ENCODE data around the gene TENT5C. TPM values are rescaled to one million over a fixed set of nuclear protein-coding genes. Genes with fewer than 3 reads are reported as not detected.

The TENT5C gene
- total RNA-seq, 1 donor from 2014 or later = 59.3 TPM

DNA sequence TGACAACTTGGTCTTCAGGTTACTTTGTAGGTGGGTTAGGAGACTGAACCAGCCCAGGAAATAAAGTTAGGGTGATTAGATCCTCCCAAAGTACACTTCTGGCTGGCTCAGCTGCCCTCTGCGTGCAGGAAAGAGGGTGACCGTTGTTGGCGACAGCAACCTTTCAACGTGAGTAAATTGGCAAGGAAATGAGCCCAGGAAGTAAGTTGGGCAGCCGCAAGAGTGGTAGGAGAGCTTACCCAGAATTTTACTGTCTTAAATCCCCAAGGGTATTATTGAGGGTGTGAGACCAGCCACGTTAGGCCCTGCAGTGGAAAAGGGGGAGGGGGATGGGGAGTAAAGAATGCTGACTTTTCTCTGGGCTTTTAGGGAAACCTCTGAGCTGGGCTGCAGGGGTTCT is 1.6 kb downstream of the TENT5C start:
- CTCF ChIA-PET = interaction anchor here (1.0 to 5.2 kb wide), 6 partner anchors 31 to 147 kb away, joined by 3 to 60 read pairs (median 10); no protein-coding TSS in a partner anchor
- TF ChIP-seq, protein P1, sequence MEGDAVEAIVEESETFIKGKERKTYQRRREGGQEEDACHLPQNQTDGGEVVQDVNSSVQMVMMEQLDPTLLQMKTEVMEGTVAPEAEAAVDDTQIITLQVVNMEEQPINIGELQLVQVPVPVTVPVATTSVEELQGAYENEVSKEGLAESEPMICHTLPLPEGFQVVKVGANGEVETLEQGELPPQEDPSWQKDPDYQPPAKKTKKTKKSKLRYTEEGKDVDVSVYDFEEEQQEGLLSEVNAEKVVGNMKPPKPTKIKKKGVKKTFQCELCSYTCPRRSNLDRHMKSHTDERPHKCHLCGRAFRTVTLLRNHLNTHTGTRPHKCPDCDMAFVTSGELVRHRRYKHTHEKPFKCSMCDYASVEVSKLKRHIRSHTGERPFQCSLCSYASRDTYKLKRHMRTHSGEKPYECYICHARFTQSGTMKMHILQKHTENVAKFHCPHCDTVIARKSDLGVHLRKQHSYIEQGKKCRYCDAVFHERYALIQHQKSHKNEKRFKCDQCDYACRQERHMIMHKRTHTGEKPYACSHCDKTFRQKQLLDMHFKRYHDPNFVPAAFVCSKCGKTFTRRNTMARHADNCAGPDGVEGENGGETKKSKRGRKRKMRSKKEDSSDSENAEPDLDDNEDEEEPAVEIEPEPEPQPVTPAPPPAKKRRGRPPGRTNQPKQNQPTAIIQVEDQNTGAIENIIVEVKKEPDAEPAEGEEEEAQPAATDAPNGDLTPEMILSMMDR (IDR thresholded peaks at IDR 0.05) = no peak
- Mint-ChIP-seq H3K9me3 (no peaks in the 10 kb centered on the region), H3K27ac (peak overlapping the region; percentile 93), H3K36me3 (ENCODE audit: low read depth) (peaks cover 54% of the 10 kb centered on the region), H3K4me1 (peaks cover 63% of the 10 kb centered on the region), H3K4me3 (peak overlapping the region; percentile 99), H3K27me3 (no peaks in the 10 kb centered on the region)
- POLR2A ChIA-PET = interaction anchor here (0.8 to 40.7 kb wide), 6 partner anchors 12 to 78 kb away, joined by 3 to 1269 read pairs (median 24); no protein-coding TSS in a partner anchor
- no peak for ATAC-seq (ENCODE audit: low read depth)
- DNase-seq = peak; percentile 22
- intact Hi-C loops (cut with micrococcal nuclease) = loop anchor here (1.0 to 10.0 kb wide), 6 partner anchors 8 to 1233 kb away; partner anchors contain the start of genes ATP1A1, GDAP2 and WDR3

GRCh38 chr1:117608115-117608615 is 2.3 kb downstream of the TENT5C start:
- H3K36me3 Mint-ChIP-seq (ENCODE audit: low read depth) = peaks cover 60% of the 10 kb centered on the region
- H3K27me3 Mint-ChIP-seq = no peaks in the 10 kb centered on the region
- DNase-seq (peak; percentile 4), ATAC-seq (ENCODE audit: low read depth) (no peak)
- H3K4me1 Mint-ChIP-seq = peaks cover 70% of the 10 kb centered on the region
- peak overlapping the region; percentile 99 for H3K4me3 Mint-ChIP-seq
- H3K9me3 Mint-ChIP-seq = no peaks in the 10 kb centered on the region
- TF ChIP-seq, protein P1 (IDR thresholded peaks at IDR 0.05) = no peak
- intact Hi-C loops (cut with micrococcal nuclease) = loop anchor here (5.0 to 10.0 kb wide), 4 partner anchors 129 to 1233 kb away; partner anchors contain the start of genes ATP1A1, GDAP2 and WDR3
- ChIA-PET CTCF (interaction anchor here (1.3 to 5.2 kb wide), 4 partner anchors 49 to 146 kb away, joined by 3 to 60 read pairs (median 23); no protein-coding TSS in a partner anchor), POLR2A (interaction anchor here (1.0 to 40.7 kb wide), 6 partner anchors 15 to 82 kb away, joined by 3 to 1269 read pairs (median 24); no protein-coding TSS in a partner anchor)
- H3K27ac Mint-ChIP-seq = peak overlapping the region; percentile 51

DNA sequence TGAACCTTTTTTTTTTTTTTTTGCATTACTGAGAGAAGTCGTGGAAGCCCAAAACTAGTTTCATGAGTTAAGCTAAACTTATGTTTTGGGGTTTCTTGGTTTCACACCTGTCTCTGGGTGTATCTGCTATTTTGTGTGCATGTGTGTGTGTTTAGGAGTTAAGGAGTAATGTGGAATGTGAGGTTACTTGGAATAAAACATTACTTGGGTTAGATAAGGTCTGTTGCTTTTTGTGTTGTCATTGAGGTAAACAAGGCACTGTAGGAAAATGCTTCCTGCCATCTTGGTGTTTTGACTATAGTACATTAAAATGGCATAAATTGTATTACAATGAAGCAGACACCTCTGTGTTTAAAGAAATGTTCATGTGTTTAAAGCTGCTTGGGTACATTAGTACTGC is 2.9 kb downstream of the TENT5C start:
- Mint-ChIP-seq H3K27me3 (no peaks in the 10 kb centered on the region), H3K36me3 (ENCODE audit: low read depth) (peaks cover 65% of the 10 kb centered on the region), H3K9me3 (no peaks in the 10 kb centered on the region), H3K27ac (peak overlapping the region; percentile 38), H3K4me3 (peak overlapping the region; percentile 99), H3K4me1 (peaks cover 73% of the 10 kb centered on the region)
- ATAC-seq (ENCODE audit: low read depth) (no peak), DNase-seq (no peak)
- POLR2A ChIA-PET = interaction anchor here (1.0 to 40.7 kb wide), 3 partner anchors 15 to 81 kb away, joined by 3 to 1269 read pairs (median 248); no protein-coding TSS in a partner anchor
- TF ChIP-seq, protein P1 (IDR thresholded peaks at IDR 0.05) = no peak
- CTCF ChIA-PET = interaction anchor here (1.2 to 5.2 kb wide), 4 partner anchors 57 to 145 kb away, joined by 6 to 29 read pairs (median 12); no protein-coding TSS in a partner anchor
- intact Hi-C loops (cut with micrococcal nuclease) = loop anchor here (5.0 to 10.0 kb wide), 4 partner anchors 129 to 1234 kb away; partner anchors contain the start of genes ATP1A1, GDAP2 and WDR3

- H3K27me3 Mint-ChIP-seq = no peaks in the 10 kb centered on the region
- ChIA-PET POLR2A (interaction anchor here (11.6 to 40.7 kb wide), 2 partner anchors 14 to 49 kb away, joined by 248 to 1269 read pairs; no protein-coding TSS in a partner anchor), CTCF (interaction anchor here (0.9 to 5.2 kb wide), 5 partner anchors 56 to 145 kb away, joined by 3 to 29 read pairs (median 6); no protein-coding TSS in a partner anchor)
- H3K27ac Mint-ChIP-seq = peak overlapping the region; percentile 59
- H3K4me1 Mint-ChIP-seq = peaks cover 80% of the 10 kb centered on the region
- intact Hi-C loops (cut with micrococcal nuclease) = loop anchor here (5.0 to 10.0 kb wide), 4 partner anchors 128 to 1235 kb away; partner anchors contain the start of genes ATP1A1, GDAP2 and WDR3
- ATAC-seq (ENCODE audit: low read depth) (no peak), DNase-seq (peak; percentile 14)
- peak overlapping the region; percentile 29 for H3K4me3 Mint-ChIP-seq
- TF ChIP-seq, protein P1 (IDR thresholded peaks at IDR 0.05) = no peak
- H3K9me3 Mint-ChIP-seq = no peaks in the 10 kb centered on the region
- peaks cover 72% of the 10 kb centered on the region for H3K36me3 Mint-ChIP-seq (ENCODE audit: low read depth)
Measured at GRCh38 chr1:117609471-117609911, 3.6 kb downstream of the TENT5C start.

GRCh38 chr1:117610036-117610435 is 4.2 kb downstream of the TENT5C start:
- Mint-ChIP-seq H3K36me3 (ENCODE audit: low read depth) (peaks cover 77% of the 10 kb centered on the region), H3K27ac (peak overlapping the region; percentile 59), H3K27me3 (no peaks in the 10 kb centered on the region), H3K4me1 (peaks cover 80% of the 10 kb centered on the region), H3K9me3 (no peaks in the 10 kb centered on the region), H3K4me3 (peak overlapping the region; percentile 25)
- ChIA-PET POLR2A (interaction anchor here (0.7 to 40.7 kb wide), 3 partner anchors 13 to 49 kb away, joined by 4 to 1269 read pairs (median 248); no protein-coding TSS in a partner anchor), CTCF (interaction anchor here (0.9 to 5.2 kb wide), 4 partner anchors 56 to 144 kb away, joined by 3 to 29 read pairs (median 5); no protein-coding TSS in a partner anchor)
- TF ChIP-seq, protein P1 (IDR thresholded peaks at IDR 0.05) = no peak
- intact Hi-C loops (cut with micrococcal nuclease) = no loop called here
- ATAC-seq (ENCODE audit: low read depth) (no peak), DNase-seq (peak; percentile 8)

Data from activated B cell treated with CpG ODN at 0.5 μM for 24 hours (primary cell).